Fibroblast of skin of abdomen (primary cell): Measurements from ENCODE around the gene CCDC159.

Experiments used
- DNase-seq: peaks from one replicate; pipeline ENCODE4 v3.0.0-alpha.2; 2013

CCDC159 gene

GRCh38 chr19:11397089-11397610 is 50.8 kb downstream of the CCDC159 start:
- DNase-seq, result no peak

- no peak for DNase-seq
Observed at GRCh38 chr19:11399667-11400066, 53.3 kb downstream of the CCDC159 start.

- no peak for DNase-seq
Observed at GRCh38 chr19:11400798-11401197, 54.5 kb downstream of the CCDC159 start.

GRCh38 chr19:11401808-11402543 is 55.7 kb downstream of the CCDC159 start:
- DNase-seq, result no peak
